HG03280 (cell line): ENCODE measurements around the gene CELF4.
"Not testable (repeated sequence)": the region's sequence is repeated elsewhere in the genome, so short reads cannot be mapped to it uniquely, and the experiment has no call there.

ENCODE experiments used
- ATAC-seq: cut with Tn5 transposase; IDR thresholded peaks from one replicate; pipeline ENCODE4 v1.9.1; 2021; ENCODE audit warnings: mild to moderate bottlenecking, moderate library complexity; ENCODE audit not compliant: unreplicated experiment

CELF4 gene

GRCh38 chr18:37375181-37375580 is 190.4 kb downstream of the CELF4 start:
- no peak for ATAC-seq

- no peak for ATAC-seq
Measured at GRCh38 chr18:37368110-37368954, 197.3 kb downstream of the CELF4 start.

- ATAC-seq = no peak
Measured at GRCh38 chr18:37364237-37364636, 201.4 kb downstream of the CELF4 start.

GRCh38 chr18:37362158-37362890 is 203.3 kb downstream of the CELF4 start:
- no peak for ATAC-seq

- no peak for ATAC-seq
Measured at GRCh38 chr18:37361335-37362157, 204.1 kb downstream of the CELF4 start.

GRCh38 chr18:37358061-37358460 is 207.5 kb downstream of the CELF4 start:
- not testable (repeated sequence) for ATAC-seq

GRCh38 chr18:37355772-37356171 is 209.8 kb downstream of the CELF4 start:
- no peak for ATAC-seq

GRCh38 chr18:37351110-37351509 is 214.5 kb downstream of the CELF4 start:
- ATAC-seq = no peak

GRCh38 chr18:37348729-37349128 is 216.9 kb downstream of the CELF4 start:
- ATAC-seq = no peak

GRCh38 chr18:37346048-37346447 is 219.6 kb downstream of the CELF4 start:
- no peak for ATAC-seq

- ATAC-seq = no peak
Measured at GRCh38 chr18:37343542-37343851, 222.1 kb downstream of the CELF4 start.

- no peak for ATAC-seq
Measured at GRCh38 chr18:37341473-37342086, 224.0 kb downstream of the CELF4 start.

GRCh38 chr18:37341016-37341415 is 224.6 kb downstream of the CELF4 start:
- ATAC-seq = no peak

GRCh38 chr18:37339701-37340215 is 225.8 kb downstream of the CELF4 start:
- no peak for ATAC-seq

- ATAC-seq = no peak
Measured at GRCh38 chr18:37336568-37337285, 228.9 kb downstream of the CELF4 start.

GRCh38 chr18:37335409-37335736 is 230.2 kb downstream of the CELF4 start:
- no peak for ATAC-seq

GRCh38 chr18:37334631-37335408 is 230.8 kb downstream of the CELF4 start:
- no peak for ATAC-seq

- ATAC-seq = no peak
Measured at GRCh38 chr18:37332628-37333420, 232.8 kb downstream of the CELF4 start.

- no peak for ATAC-seq
Measured at GRCh38 chr18:37332219-37332618, 233.4 kb downstream of the CELF4 start.
